Measurements from ENCODE around the gene USP7. TPM values are rescaled to one million over a fixed set of nuclear protein-coding genes. Genes with fewer than 3 reads are reported as not detected.

Gene USP7
- total and polyA plus RNA-seq, 12 donors, result 22.2 to 84.8 (median 65.7) TPM

DNA sequence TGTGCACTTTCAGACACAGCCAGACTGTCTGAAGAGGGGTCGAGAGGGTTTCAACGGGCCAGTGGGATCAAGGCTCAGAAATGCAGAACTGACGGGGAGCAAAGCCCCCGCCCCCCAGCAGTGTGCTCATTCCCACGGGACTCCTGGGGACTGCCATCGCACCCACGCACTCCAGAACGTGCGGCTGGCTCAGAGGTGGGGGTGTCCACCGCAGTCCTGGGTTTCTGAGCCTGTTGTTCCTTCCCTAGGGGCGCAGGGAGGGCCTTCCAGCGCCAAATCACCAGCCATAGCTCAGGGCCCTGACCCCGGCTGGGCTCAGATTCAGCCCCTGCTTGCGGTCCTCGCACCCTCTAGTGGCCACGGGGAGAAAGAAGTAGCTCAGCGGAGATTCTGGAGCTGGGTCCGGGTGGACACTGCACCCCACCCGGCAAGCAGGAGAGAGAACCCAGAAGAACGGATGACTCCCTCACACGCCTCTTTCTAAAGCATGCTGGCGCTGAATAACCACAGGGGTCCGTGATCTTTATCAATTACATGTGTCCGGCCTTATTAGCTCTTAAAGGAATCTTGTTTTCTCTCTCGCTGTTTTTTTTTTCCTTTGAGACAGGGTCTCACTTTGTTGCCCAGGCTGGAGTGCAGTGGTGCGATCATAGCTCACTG lies 45.0 kb upstream of the USP7 start:
- Histone ChIP-seq H3K9me3 (no peaks in the 10 kb centered on the region), H3K36me3 (no peaks in the 10 kb centered on the region), H3K27me3 (peaks cover 0 to 16% (median 7%) of the 10 kb centered on the region in 7 donors), H3K27ac (no peak overlapping the region), H3K4me1 (peaks cover 0 to 8% (median 7%) of the 10 kb centered on the region in 9 donors), H3K4me3 (peak overlapping the region in 8 of 10 donors; percentile 7 to 52 (median 36))
- DNase-seq (peak; percentile 73), ATAC-seq (peak; percentile 86 to 97 (median 92))
- TF ChIP-seq, protein P1, sequence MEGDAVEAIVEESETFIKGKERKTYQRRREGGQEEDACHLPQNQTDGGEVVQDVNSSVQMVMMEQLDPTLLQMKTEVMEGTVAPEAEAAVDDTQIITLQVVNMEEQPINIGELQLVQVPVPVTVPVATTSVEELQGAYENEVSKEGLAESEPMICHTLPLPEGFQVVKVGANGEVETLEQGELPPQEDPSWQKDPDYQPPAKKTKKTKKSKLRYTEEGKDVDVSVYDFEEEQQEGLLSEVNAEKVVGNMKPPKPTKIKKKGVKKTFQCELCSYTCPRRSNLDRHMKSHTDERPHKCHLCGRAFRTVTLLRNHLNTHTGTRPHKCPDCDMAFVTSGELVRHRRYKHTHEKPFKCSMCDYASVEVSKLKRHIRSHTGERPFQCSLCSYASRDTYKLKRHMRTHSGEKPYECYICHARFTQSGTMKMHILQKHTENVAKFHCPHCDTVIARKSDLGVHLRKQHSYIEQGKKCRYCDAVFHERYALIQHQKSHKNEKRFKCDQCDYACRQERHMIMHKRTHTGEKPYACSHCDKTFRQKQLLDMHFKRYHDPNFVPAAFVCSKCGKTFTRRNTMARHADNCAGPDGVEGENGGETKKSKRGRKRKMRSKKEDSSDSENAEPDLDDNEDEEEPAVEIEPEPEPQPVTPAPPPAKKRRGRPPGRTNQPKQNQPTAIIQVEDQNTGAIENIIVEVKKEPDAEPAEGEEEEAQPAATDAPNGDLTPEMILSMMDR (IDR thresholded peaks at IDR 0.05), result peak; percentile 71 to 91 (median 85)
- WGBS, 2 donors, result 10 to 11% methylated on average over 26 of the region's 26 CpGs
- intact Hi-C loops (cut with DNase I), result loop anchor here in 8 of 10 donors (5.0 to 10.0 kb wide), 9 partner anchors 36 to 444 kb away; no protein-coding TSS in a partner anchor

DNA sequence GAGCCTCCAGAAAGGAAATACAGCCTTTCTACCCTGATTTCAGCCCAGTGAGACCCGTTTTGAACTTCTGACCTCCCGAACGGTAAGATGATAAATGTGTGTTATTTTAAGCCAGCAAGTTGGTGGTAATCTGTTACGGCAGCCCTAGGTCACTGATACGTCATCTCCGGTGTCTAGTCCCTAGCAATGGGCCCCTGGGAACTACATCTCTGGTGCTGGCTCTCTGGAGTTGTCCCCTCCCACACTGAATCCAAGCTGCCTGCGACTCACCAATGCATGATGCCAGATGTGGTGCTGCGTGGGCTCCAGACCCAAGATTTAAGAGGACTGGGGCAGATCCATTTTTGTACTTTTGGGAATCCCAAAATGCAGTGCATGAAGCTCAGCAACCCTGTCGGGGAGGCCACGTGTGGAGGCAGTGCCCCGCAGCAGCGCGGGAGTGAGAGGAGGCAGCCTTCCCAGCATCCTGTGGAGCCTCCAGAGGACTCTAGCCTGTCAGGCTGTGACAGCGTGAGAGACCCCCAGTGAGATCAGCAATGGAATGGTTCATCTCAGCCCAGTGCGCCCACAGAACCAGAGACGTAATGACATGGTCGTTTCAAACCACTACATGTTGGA lies 43.6 kb upstream of the USP7 start:
- WGBS, 2 donors, result 51 to 60% methylated on average over 17 of the region's 17 CpGs
- DNase-seq (no peak), ATAC-seq (no peak)
- Histone ChIP-seq H3K27ac (no peak overlapping the region), H3K4me3 (no peak overlapping the region), H3K27me3 (peaks cover 0 to 5% (median 0%) of the 10 kb centered on the region in 7 donors), H3K9me3 (no peaks in the 10 kb centered on the region), H3K4me1 (peaks cover 0 to 8% (median 7%) of the 10 kb centered on the region in 9 donors), H3K36me3 (no peaks in the 10 kb centered on the region)
- TF ChIP-seq, protein P1 (IDR thresholded peaks at IDR 0.05), result no peak
- intact Hi-C loops (cut with DNase I), result loop anchor here in 8 of 10 donors (5.0 to 10.0 kb wide), 9 partner anchors 35 to 442 kb away; no protein-coding TSS in a partner anchor

DNA sequence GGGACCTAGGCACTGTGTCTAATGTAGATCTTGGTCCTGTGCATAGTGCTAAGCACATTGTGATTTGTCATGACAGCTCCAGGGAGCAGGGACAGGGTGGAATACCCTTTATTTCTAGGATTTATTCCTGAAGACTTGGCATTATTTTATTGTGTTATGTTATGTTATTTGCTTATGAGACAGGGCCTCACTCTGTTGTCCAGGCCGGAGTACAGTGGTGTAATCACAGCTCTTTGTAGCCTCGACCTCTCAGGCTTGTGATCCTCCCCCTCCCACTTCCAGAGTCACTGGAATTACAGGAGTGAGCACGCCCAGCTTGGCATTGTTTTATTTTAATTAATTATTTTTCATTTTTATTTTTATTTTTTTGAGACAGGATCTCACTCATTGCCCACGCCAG lies 40.5 kb upstream of the USP7 start:
- TF ChIP-seq, protein P1 (IDR thresholded peaks at IDR 0.05), result no peak
- H3K27me3 ChIP-seq, result no peaks in the 10 kb centered on the region
- H3K9me3 ChIP-seq, result no peaks in the 10 kb centered on the region
- WGBS, 2 donors, result 71 to 82% methylated on average over 4 of the region's 4 CpGs
- H3K36me3 ChIP-seq, result no peaks in the 10 kb centered on the region
- DNase-seq, result no peak
- H3K4me1 ChIP-seq, result peaks cover 0 to 8% (median 7%) of the 10 kb centered on the region in 9 donors
- H3K27ac ChIP-seq, result no peak overlapping the region
- H3K4me3 ChIP-seq, result no peak overlapping the region
- intact Hi-C loops (cut with DNase I), result loop anchor here in 7 of 10 donors (10.0 kb wide), 6 partner anchors 69 to 439 kb away; no protein-coding TSS in a partner anchor
- no peak for ATAC-seq

DNA sequence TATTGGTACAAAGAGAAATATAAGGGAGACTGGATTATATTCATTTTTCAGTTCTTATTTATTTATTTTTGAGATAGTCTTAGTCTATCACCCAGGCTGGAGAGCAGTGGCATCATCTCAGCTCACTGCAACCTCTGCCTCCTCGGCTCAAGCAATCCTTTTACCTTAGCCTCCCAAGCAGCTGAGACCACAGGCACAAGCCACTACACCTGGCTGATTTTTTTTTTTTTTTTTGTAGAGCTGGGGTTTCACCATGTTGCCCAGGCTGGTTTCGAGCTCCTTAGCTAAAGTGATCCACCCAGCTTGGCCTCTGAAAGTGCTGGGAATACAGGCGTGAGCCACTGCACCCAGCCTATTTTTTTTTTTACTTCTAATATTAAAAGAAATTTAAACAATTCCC lies 40.1 kb upstream of the USP7 start:
- Histone ChIP-seq H3K9me3 (no peaks in the 10 kb centered on the region), H3K36me3 (no peaks in the 10 kb centered on the region), H3K4me3 (no peak overlapping the region), H3K4me1 (peaks cover 0 to 5% (median 4%) of the 10 kb centered on the region in 9 donors), H3K27ac (no peak overlapping the region), H3K27me3 (no peaks in the 10 kb centered on the region)
- ATAC-seq, result no peak
- TF ChIP-seq, protein P1 (IDR thresholded peaks at IDR 0.05), result no peak
- no peak for DNase-seq
- intact Hi-C loops (cut with DNase I), result loop anchor here in 7 of 10 donors (10.0 kb wide), 6 partner anchors 69 to 439 kb away; no protein-coding TSS in a partner anchor
- 95 to 98% methylated on average over 3 of the region's 3 CpGs for WGBS, 2 donors
